ENCODE measurements around the gene SPSB1. TPM values are rescaled to one million over a fixed set of nuclear protein-coding genes. Genes with fewer than 3 reads are reported as not detected.

The SPSB1 gene
- polyA plus RNA-seq, 1 donor from 2014 or later = 1.4 TPM

DNA sequence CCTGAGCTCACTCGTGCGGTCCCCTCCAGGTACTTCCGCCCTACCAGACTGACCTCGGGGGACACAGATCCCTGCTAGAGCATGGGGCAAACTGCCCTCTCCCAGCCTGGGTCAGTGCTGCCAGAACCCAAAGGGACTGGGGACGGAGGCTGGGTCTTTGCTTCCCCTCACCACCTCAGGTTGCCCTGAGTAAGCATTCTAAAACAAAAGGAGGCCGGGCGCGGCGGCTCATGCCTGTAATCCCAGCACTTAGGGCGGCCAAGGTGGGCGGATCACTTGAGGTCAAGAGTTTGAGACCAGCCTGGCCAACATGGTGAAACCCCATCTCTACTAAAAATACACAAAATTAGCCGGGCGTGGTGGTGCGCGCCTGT is 108.4 kb downstream of the SPSB1 start:
- no peak overlapping the region for H3K27ac ChIP-seq (ENCODE audit: low read length)
- H3K9me2 ChIP-seq (ENCODE audit: insufficient read depth, low read length) = no peaks in the 10 kb centered on the region
- no peaks in the 10 kb centered on the region for H4K20me1 ChIP-seq (ENCODE audit: insufficient read depth)
- no peaks in the 10 kb centered on the region for H3K36me3 ChIP-seq (ENCODE audit: insufficient read depth, low read length)
- no peaks in the 10 kb centered on the region for H3K79me2 ChIP-seq (replicated peaks; ENCODE audit: insufficient read depth, low read length)
- no peak overlapping the region for H3K4me3 ChIP-seq (ENCODE audit: low read length)
- H3K4me2 ChIP-seq (ENCODE audit: low read length) = no peak overlapping the region
- no peak overlapping the region for H2AFZ ChIP-seq (ENCODE audit: low read depth, low read length)
- TF ChIP-seq MXI1 (conservative IDR thresholded peaks at IDR 0.05; ENCODE audit: poor library complexity, severe bottlenecking) (no peak), RAD21 (conservative IDR thresholded peaks at IDR 0.05) (no peak), TAF1 (IDR thresholded peaks at IDR 0.05; ENCODE audit: low read depth) (no peak), EP300 (conservative IDR thresholded peaks at IDR 0.05; ENCODE audit: poor library complexity, severe bottlenecking) (no peak), POLR2AphosphoS5 (IDR thresholded peaks at IDR 0.05) (no peak), EZH2 (IDR thresholded peaks at IDR 0.05; ENCODE audit: borderline replicate concordance, insufficient read depth, low read length, poor library complexity, severe bottlenecking) (no peak), SMC3 (conservative IDR thresholded peaks at IDR 0.05; ENCODE audit: poor library complexity) (no peak)
- TF ChIP-seq, protein P1, sequence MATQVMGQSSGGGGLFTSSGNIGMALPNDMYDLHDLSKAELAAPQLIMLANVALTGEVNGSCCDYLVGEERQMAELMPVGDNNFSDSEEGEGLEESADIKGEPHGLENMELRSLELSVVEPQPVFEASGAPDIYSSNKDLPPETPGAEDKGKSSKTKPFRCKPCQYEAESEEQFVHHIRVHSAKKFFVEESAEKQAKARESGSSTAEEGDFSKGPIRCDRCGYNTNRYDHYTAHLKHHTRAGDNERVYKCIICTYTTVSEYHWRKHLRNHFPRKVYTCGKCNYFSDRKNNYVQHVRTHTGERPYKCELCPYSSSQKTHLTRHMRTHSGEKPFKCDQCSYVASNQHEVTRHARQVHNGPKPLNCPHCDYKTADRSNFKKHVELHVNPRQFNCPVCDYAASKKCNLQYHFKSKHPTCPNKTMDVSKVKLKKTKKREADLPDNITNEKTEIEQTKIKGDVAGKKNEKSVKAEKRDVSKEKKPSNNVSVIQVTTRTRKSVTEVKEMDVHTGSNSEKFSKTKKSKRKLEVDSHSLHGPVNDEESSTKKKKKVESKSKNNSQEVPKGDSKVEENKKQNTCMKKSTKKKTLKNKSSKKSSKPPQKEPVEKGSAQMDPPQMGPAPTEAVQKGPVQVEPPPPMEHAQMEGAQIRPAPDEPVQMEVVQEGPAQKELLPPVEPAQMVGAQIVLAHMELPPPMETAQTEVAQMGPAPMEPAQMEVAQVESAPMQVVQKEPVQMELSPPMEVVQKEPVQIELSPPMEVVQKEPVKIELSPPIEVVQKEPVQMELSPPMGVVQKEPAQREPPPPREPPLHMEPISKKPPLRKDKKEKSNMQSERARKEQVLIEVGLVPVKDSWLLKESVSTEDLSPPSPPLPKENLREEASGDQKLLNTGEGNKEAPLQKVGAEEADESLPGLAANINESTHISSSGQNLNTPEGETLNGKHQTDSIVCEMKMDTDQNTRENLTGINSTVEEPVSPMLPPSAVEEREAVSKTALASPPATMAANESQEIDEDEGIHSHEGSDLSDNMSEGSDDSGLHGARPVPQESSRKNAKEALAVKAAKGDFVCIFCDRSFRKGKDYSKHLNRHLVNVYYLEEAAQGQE (IDR thresholded peaks at IDR 0.05; ENCODE audit: borderline replicate concordance) = no peak
- TF ChIP-seq, protein P2, sequence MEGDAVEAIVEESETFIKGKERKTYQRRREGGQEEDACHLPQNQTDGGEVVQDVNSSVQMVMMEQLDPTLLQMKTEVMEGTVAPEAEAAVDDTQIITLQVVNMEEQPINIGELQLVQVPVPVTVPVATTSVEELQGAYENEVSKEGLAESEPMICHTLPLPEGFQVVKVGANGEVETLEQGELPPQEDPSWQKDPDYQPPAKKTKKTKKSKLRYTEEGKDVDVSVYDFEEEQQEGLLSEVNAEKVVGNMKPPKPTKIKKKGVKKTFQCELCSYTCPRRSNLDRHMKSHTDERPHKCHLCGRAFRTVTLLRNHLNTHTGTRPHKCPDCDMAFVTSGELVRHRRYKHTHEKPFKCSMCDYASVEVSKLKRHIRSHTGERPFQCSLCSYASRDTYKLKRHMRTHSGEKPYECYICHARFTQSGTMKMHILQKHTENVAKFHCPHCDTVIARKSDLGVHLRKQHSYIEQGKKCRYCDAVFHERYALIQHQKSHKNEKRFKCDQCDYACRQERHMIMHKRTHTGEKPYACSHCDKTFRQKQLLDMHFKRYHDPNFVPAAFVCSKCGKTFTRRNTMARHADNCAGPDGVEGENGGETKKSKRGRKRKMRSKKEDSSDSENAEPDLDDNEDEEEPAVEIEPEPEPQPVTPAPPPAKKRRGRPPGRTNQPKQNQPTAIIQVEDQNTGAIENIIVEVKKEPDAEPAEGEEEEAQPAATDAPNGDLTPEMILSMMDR (IDR thresholded peaks at IDR 0.05; ENCODE audit: poor library complexity, severe bottlenecking) = no peak
- no peaks in the 10 kb centered on the region for H3K9me3 ChIP-seq (ENCODE audit: low read length)
- H3F3A ChIP-seq (ENCODE audit: insufficient read depth, low read length, poor library complexity, severe bottlenecking) = no peaks in the 10 kb centered on the region
- H3K27me3 ChIP-seq (ENCODE audit: insufficient read depth, low read depth, low read length) = no peaks in the 10 kb centered on the region
- no peak overlapping the region for H3K9ac ChIP-seq (ENCODE audit: low read length)

DNA sequence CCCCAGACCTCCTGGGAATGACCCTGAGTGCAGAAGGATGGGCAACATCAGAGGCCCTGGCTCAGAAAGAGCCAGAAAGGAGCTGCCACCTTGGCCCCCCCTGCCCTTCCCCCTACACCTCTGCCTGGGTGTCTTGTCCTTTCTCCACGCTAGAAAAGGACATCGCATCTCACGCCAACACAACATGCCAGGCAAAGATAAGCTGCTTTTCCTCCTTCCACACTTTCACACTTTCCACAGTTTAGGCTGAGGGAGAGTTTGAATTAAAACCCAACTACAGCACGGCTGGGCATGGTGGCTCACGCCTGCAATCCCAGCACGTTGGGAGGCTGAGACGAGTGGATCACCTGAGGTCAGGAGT is 109.5 kb downstream of the SPSB1 start:
- no peaks in the 10 kb centered on the region for H3K27me3 ChIP-seq (ENCODE audit: insufficient read depth, low read depth, low read length)
- no peak overlapping the region for H3K4me3 ChIP-seq (ENCODE audit: low read length)
- no peaks in the 10 kb centered on the region for H3F3A ChIP-seq (ENCODE audit: insufficient read depth, low read length, poor library complexity, severe bottlenecking)
- H3K9me2 ChIP-seq (ENCODE audit: insufficient read depth, low read length) = no peaks in the 10 kb centered on the region
- H3K36me3 ChIP-seq (ENCODE audit: insufficient read depth, low read length) = no peaks in the 10 kb centered on the region
- no peak for TF ChIP-seq EP300 (conservative IDR thresholded peaks at IDR 0.05; ENCODE audit: poor library complexity, severe bottlenecking)
- TF ChIP-seq EZH2 (IDR thresholded peaks at IDR 0.05; ENCODE audit: borderline replicate concordance, insufficient read depth, low read length, poor library complexity, severe bottlenecking) = no peak
- TF ChIP-seq MXI1 (conservative IDR thresholded peaks at IDR 0.05; ENCODE audit: poor library complexity, severe bottlenecking) = no peak
- no peak for TF ChIP-seq POLR2AphosphoS5 (IDR thresholded peaks at IDR 0.05)
- no peak for TF ChIP-seq RAD21 (conservative IDR thresholded peaks at IDR 0.05)
- TF ChIP-seq, protein P1 (IDR thresholded peaks at IDR 0.05; ENCODE audit: borderline replicate concordance) = no peak
- TF ChIP-seq SMC3 (conservative IDR thresholded peaks at IDR 0.05; ENCODE audit: poor library complexity) = no peak
- no peak for TF ChIP-seq TAF1 (IDR thresholded peaks at IDR 0.05; ENCODE audit: low read depth)
- TF ChIP-seq, protein P2 (IDR thresholded peaks at IDR 0.05; ENCODE audit: poor library complexity, severe bottlenecking) = no peak
- H3K79me2 ChIP-seq (replicated peaks; ENCODE audit: insufficient read depth, low read length) = no peaks in the 10 kb centered on the region
- H3K4me2 ChIP-seq (ENCODE audit: low read length) = no peak overlapping the region
- H4K20me1 ChIP-seq (ENCODE audit: insufficient read depth) = no peaks in the 10 kb centered on the region
- H2AFZ ChIP-seq (ENCODE audit: low read depth, low read length) = no peak overlapping the region
- no peak overlapping the region for H3K9ac ChIP-seq (ENCODE audit: low read length)
- H3K9me3 ChIP-seq (ENCODE audit: low read length) = no peaks in the 10 kb centered on the region
- H3K27ac ChIP-seq (ENCODE audit: low read length) = no peak overlapping the region

Data from neural cell (in vitro differentiated cells).